H1 (cell line): Measurements from ENCODE around the gene SPATA6L. TPM values are rescaled to one million over a fixed set of nuclear protein-coding genes. Genes with fewer than 3 reads are reported as not detected.

Experiments
- CTCF ChIA-PET: fragments of 300-600 bp; sonication (Branson Sonifier 250); formaldehyde crosslinking; loops from one replicate; lab custom pipeline; 2021; ENCODE audit not compliant: partially characterized antibody; lab: Charles Lee
- POLR2A ChIA-PET: fragments of 300-600 bp; sonication (Branson Sonifier 250); formaldehyde crosslinking; loops from one replicate; lab custom pipeline; 2021; ENCODE audit warnings: inconsistent platforms; ENCODE audit not compliant: partially characterized antibody; lab: Charles Lee
- DNase-seq, 2 experiments: peaks; one replicate each; pipeline versions ENCODE4 v3.0.0 to v3.0.0-alpha.2; 2010 to 2022; ENCODE audit warnings: low spot score in 2 of 2, low read depth in 1 of 2, mixed read lengths in 1 of 2
- FAIRE-seq: peaks from 2 replicates; lab custom pipeline; 2011; peaks lifted over from hg19 to GRCh38; lab: Jason Lieb, UNC
- H2AFZ ChIP-seq: 2 replicates; pipeline ENCODE4 v1.8.1; 2012; ENCODE audit warnings: low read length, inconsistent platforms
- H2AK5ac ChIP-seq: 2 replicates; pipeline ENCODE4 v1.6.1; 2013; ENCODE audit warnings: low read depth, low read length
- H2BK120ac ChIP-seq: replicated peaks from 2 replicates; pipeline ENCODE3; 2013; ENCODE audit warnings: low read depth, low read length, inconsistent platforms
- H2BK12ac ChIP-seq: 2 replicates; pipeline ENCODE4 v1.6.1; 2013; ENCODE audit warnings: low read depth, low read length
- H2BK15ac ChIP-seq: 2 replicates; pipeline ENCODE4 v1.6.1; 2013; ENCODE audit warnings: low read length
- H2BK20ac ChIP-seq: 2 replicates; pipeline ENCODE4 v1.6.1; 2013; ENCODE audit warnings: low read length
- H2BK5ac ChIP-seq: 2 replicates; pipeline ENCODE4 v1.6.1; 2013; ENCODE audit warnings: low read depth, low read length
- H3K14ac ChIP-seq: 2 replicates; pipeline ENCODE4 v1.6.1; 2013; ENCODE audit warnings: inconsistent platforms; ENCODE audit not compliant: insufficient read length
- H3K18ac ChIP-seq: 2 replicates; pipeline ENCODE4 v1.6.1; 2013; ENCODE audit warnings: low read length; ENCODE audit errors: extremely low read depth
- H3K23ac ChIP-seq: 2 replicates; pipeline ENCODE4 v1.6.1; 2013; ENCODE audit warnings: inconsistent platforms; ENCODE audit not compliant: insufficient read length
- H3K23me2 ChIP-seq: 2 replicates; pipeline ENCODE4 v1.6.1; 2013; ENCODE audit warnings: low read depth, low read length
- H3K27ac ChIP-seq: 2 replicates; pipeline ENCODE4 v1.6.1; 2011; ENCODE audit warnings: low read depth, low read length, inconsistent platforms
- H3K27me3 ChIP-seq, 4 experiments: replicated peaks in 1 of 4; 1 replicate in 1 of 4; 2 replicates in 3 of 4; pipeline versions ENCODE4 v1.6.1 to v1.8.1; 2011 to 2013; ENCODE audit warnings: low read length in 3 of 4, mild to moderate bottlenecking in 3 of 4, inconsistent platforms in 2 of 4, mixed read lengths in 2 of 4, moderate library complexity in 1 of 4; ENCODE audit not compliant: control insufficient read depth in 3 of 4, insufficient read depth in 3 of 4; ENCODE audit errors: extremely low read depth in 1 of 4
- H3K36me3 ChIP-seq, 4 experiments: 2 replicates each; pipeline versions ENCODE4 v1.6.1 to v1.8.1; 2011 to 2013; ENCODE audit warnings: mild to moderate bottlenecking in 4 of 4, low read length in 3 of 4, moderate library complexity in 2 of 4, control low read depth in 1 of 4, inconsistent platforms in 1 of 4; ENCODE audit not compliant: insufficient read depth in 4 of 4, control insufficient read depth in 2 of 4
- H3K4ac ChIP-seq: replicated peaks from 2 replicates; pipeline ENCODE3; 2013; ENCODE audit warnings: low read length, low read depth, mixed read lengths, inconsistent platforms; ENCODE audit not compliant: insufficient read length
- H3K4me1 ChIP-seq, 4 experiments: replicated peaks in 1 of 4; 1 replicate in 1 of 4; 2 replicates in 3 of 4; pipeline versions ENCODE4 v1.6.1 to v1.8.1; 2011 to 2013; ENCODE audit warnings: low read length in 3 of 4, inconsistent platforms in 2 of 4, mixed read lengths in 1 of 4; ENCODE audit not compliant: insufficient read depth in 4 of 4, control insufficient read depth in 3 of 4
- H3K4me2 ChIP-seq, 2 experiments: 2 replicates each; pipeline versions ENCODE4 v1.6.1 to v1.8.1; 2011 to 2013; ENCODE audit warnings: low read depth in 2 of 2, low read length in 2 of 2, control low read depth in 1 of 2, inconsistent platforms in 1 of 2, mild to moderate bottlenecking in 1 of 2; ENCODE audit not compliant: insufficient read depth in 1 of 2
- H3K4me3 ChIP-seq, 4 experiments: fragments of 200-600, 300-600 bp in 1 of 4; sonication (generic), shearing (Covaris generic), sonication (Bioruptor Twin) in 1 of 4; 2 replicates each; pipeline versions ENCODE4 v1.5.1 to v1.8.1; 2011 to 2016; ENCODE audit warnings: low read length in 4 of 4, low read depth in 3 of 4, control low read depth in 2 of 4, inconsistent platforms in 2 of 4, mild to moderate bottlenecking in 2 of 4, mixed read lengths in 1 of 4, moderate library complexity in 1 of 4; ENCODE audit not compliant: insufficient read depth in 2 of 4; ENCODE audit errors: extremely low read depth in 1 of 4
- H3K56ac ChIP-seq: replicated peaks from 2 replicates; pipeline ENCODE3; 2013; ENCODE audit warnings: low read depth, mild to moderate bottlenecking, mixed read lengths, low read length, inconsistent platforms; ENCODE audit not compliant: insufficient read length
- H3K79me1 ChIP-seq: 2 replicates; pipeline ENCODE4 v1.6.1; 2013; ENCODE audit warnings: low read depth, low read length, control low read depth
- H3K79me2 ChIP-seq, 2 experiments: 2 replicates each; pipeline versions ENCODE4 v1.6.1 to v1.8.1; 2012 to 2013; ENCODE audit warnings: low read length in 2 of 2, mild to moderate bottlenecking in 2 of 2, inconsistent platforms in 1 of 2; ENCODE audit not compliant: insufficient read depth in 2 of 2, control insufficient read depth in 1 of 2
- H3K9ac ChIP-seq, 4 experiments: replicated peaks in 1 of 4; 1 replicate in 1 of 4; 2 replicates in 3 of 4; pipeline versions ENCODE4 v1.6.1 to v1.8.1; 2011 to 2013; ENCODE audit warnings: low read depth in 3 of 4, low read length in 3 of 4, control low read depth in 2 of 4, mild to moderate bottlenecking in 2 of 4, moderate library complexity in 2 of 4, inconsistent platforms in 1 of 4; ENCODE audit errors: extremely low read depth in 1 of 4
- H3K9me3 ChIP-seq, 2 experiments: 2 replicates each; pipeline versions ENCODE4 v1.6.1 to v1.8.1; 2012 to 2013; ENCODE audit warnings: mild to moderate bottlenecking in 2 of 2, moderate library complexity in 2 of 2, control low read depth in 1 of 2, inconsistent platforms in 1 of 2, low read depth in 1 of 2, low read length in 1 of 2, mixed read lengths in 1 of 2; ENCODE audit not compliant: insufficient read depth in 2 of 2
- H4K20me1 ChIP-seq, 2 experiments: replicated peaks in 1 of 2; 2 replicates each; pipeline versions ENCODE3 to v1.8.1; 2011 to 2013; ENCODE audit warnings: inconsistent platforms in 2 of 2, low read length in 2 of 2, mild to moderate bottlenecking in 1 of 2; ENCODE audit not compliant: insufficient read depth in 2 of 2, control insufficient read depth in 1 of 2
- H4K5ac ChIP-seq: 2 replicates; pipeline ENCODE4 v1.6.1; 2013; ENCODE audit warnings: low read length, low read depth, mixed read lengths, inconsistent platforms; ENCODE audit not compliant: insufficient read length
- H4K8ac ChIP-seq: 2 replicates; pipeline ENCODE4 v1.8.0; 2013; ENCODE audit warnings: mild to moderate bottlenecking, moderate library complexity, low read length, inconsistent platforms; ENCODE audit not compliant: insufficient read depth; ENCODE audit errors: extremely low read depth
- H4K91ac ChIP-seq: replicated peaks from 2 replicates; pipeline ENCODE3; 2013; ENCODE audit warnings: low read length, mixed read lengths, inconsistent platforms; ENCODE audit not compliant: insufficient read length
- HDAC2 ChIP-seq, 2 experiments: fragments of 300-600 bp in 1 of 2; sonication (generic) in 1 of 2; IDR thresholded peaks; 2 replicates each; pipeline ENCODE4 v1.6.1; 2011 to 2012; ENCODE audit warnings: low read depth in 2 of 2, low read length in 2 of 2, mild to moderate bottlenecking in 2 of 2, moderate library complexity in 2 of 2, borderline replicate concordance in 1 of 2, inconsistent platforms in 1 of 2
- JUN ChIP-seq: IDR thresholded peaks from 2 replicates; pipeline ENCODE4 v1.6.1; 2011; ENCODE audit warnings: low read depth, mild to moderate bottlenecking, improper control_type of control experiment, low read length
- WGBS, 2 experiments: shearing (Covaris generic) in 1 of 2; methylation state at CpG; one replicate each; pipeline versions ENCODE4 v1.1.6 to v1.1.7; 2013 to 2015; ENCODE audit warnings: low lambda C conversion rate in 2 of 2, mixed read lengths in 2 of 2, inconsistent platforms in 1 of 2, low coverage in 1 of 2, missing lambda C conversion rate in 1 of 2; ENCODE audit not compliant: insufficient replicate concordance in 2 of 2, insufficient coverage in 1 of 2, insufficient read length in 1 of 2; ENCODE audit errors: extremely low coverage in 1 of 2, missing lambda C conversion rate in 1 of 2; 5-methylcytosine and 5-hydroxymethylcytosine counted together
- polyA plus RNA-seq, 7 experiments: library from polyadenylated mRNA; depleted of rRNA in 3 of 7; stranded (reverse) in 5 of 7; unstranded in 2 of 7; fragments of >200 nt in 5 of 7; fragments of 200-250 nt in 2 of 7; gene quantifications; 1 replicate in 5 of 7; 2 replicates in 1 of 7; 4 replicates in 1 of 7; pipeline versions ENCODE4 v1.2.1 to v1.2.3, GENCODE V29; 2011 to 2013; ENCODE audit warnings: missing spikeins in 2 of 7, mixed read lengths in 2 of 7
- total RNA-seq: library from RNA; stranded (reverse); fragmentation: NEBNext Ultra II Directional; extraction: Animal tissue kit (Norgen Biotek cat#: 25700); gene quantifications from 2 replicates; pipeline ENCODE4 v1.2.1, GENCODE V29; 2021

SPATA6L gene
- total and polyA plus RNA-seq, 2 of the 8 experiments (the other 6 are each of a cell fraction or from before 2014, with no cell fraction given), result 0.57 to 1.1 TPM

- no peak for FAIRE-seq
- TF ChIP-seq JUN (no peak), HDAC2 (IDR thresholded peaks at IDR 0.05; ENCODE audit: borderline replicate concordance in 1 of 2, low read depth in 2 of 2, low read length in 2 of 2) (no peak)
Observed at GRCh38 chr9:4689687-4690104, 23.4 kb upstream of the SPATA6L start.

More at GRCh38 chr9:4689687-4690104, 23.4 kb upstream of the SPATA6L start:
- Histone ChIP-seq H4K91ac (no peak overlapping the region), H3K14ac (no peak overlapping the region), H3K36me3 (peaks cover 4 to 49% (median 12%) of the 10 kb centered on the region in 4 experiments), H3K23me2 (no peaks in the 10 kb centered on the region), H3K9me3 (no peaks in the 10 kb centered on the region), H2BK5ac (no peak overlapping the region), H4K8ac (no peak overlapping the region), H2BK15ac (no peak overlapping the region), H3K18ac (no peak overlapping the region), H3K23ac (no peak overlapping the region), H2AFZ (no peak overlapping the region), H2BK120ac (no peak overlapping the region), H3K79me1 (no peaks in the 10 kb centered on the region), H3K9ac (no peak overlapping the region), H3K56ac (no peak overlapping the region), H3K4me1 (no peaks in the 10 kb centered on the region), H3K27me3 (no peaks in the 10 kb centered on the region), H3K27ac (no peak overlapping the region), H4K5ac (no peak overlapping the region), H3K4me2 (no peak overlapping the region), H2BK12ac (no peak overlapping the region), H3K4me3 (no peak overlapping the region), H3K4ac (no peak overlapping the region), H3K79me2 (peaks cover 0 to 14% of the 10 kb centered on the region in 2 experiments; a peak in 2 of 4 replicates), H4K20me1 (peaks cover 0 to 2% of the 10 kb centered on the region in 2 experiments), H2AK5ac (no peak overlapping the region), H2BK20ac (no peak overlapping the region)
- ChIA-PET CTCF (no interaction called here), POLR2A (no interaction called here)
- no peak for DNase-seq
- WGBS, 2 experiments, result 83% methylated on average over 1 of the region's 1 CpG; no CpG with 5 or more reads in 1 of the 2 experiments
